ENCODE results near the gene SORCS2. TPM values are rescaled to one million over a fixed set of nuclear protein-coding genes. Genes with fewer than 3 reads are reported as not detected.

The SORCS2 gene
- total RNA-seq, 4 donors from 2014 or later, result 2.0 to 7.4 (median 3.6) TPM

- TF ChIP-seq POLR2A (IDR thresholded peaks at IDR 0.05) (no peak), EP300 (IDR thresholded peaks at IDR 0.05) (no peak), CTCF (IDR thresholded peaks at IDR 0.05) (no peak)
- Histone ChIP-seq H3K4me1 (no peaks in the 10 kb centered on the region), H3K36me3 (no peaks in the 10 kb centered on the region), H3K4me3 (no peak overlapping the region), H3K27ac (no peak overlapping the region), H3K27me3 (no peaks in the 10 kb centered on the region), H3K9me3 (no peaks in the 10 kb centered on the region)
- ATAC-seq, result no peak
- no CpG with 5 or more reads among the region's 8 CpGs for WGBS, 2 donors (ENCODE audit: low coverage in 1 of 2)
These were observed 349.1 kb downstream of the SORCS2 start for GRCh38 chr4:7541414-7541810.

- Histone ChIP-seq H3K4me1 (peaks cover 0 to 11% (median 0%) of the 10 kb centered on the region in 3 donors), H3K27me3 (no peaks in the 10 kb centered on the region), H3K27ac (no peak overlapping the region), H3K9me3 (no peaks in the 10 kb centered on the region), H3K36me3 (no peaks in the 10 kb centered on the region), H3K4me3 (no peak overlapping the region)
- TF ChIP-seq POLR2A (IDR thresholded peaks at IDR 0.05), result no peak
- no peak for TF ChIP-seq CTCF (IDR thresholded peaks at IDR 0.05)
- TF ChIP-seq EP300 (IDR thresholded peaks at IDR 0.05), result no peak
- no peak for TF ChIP-seq POLR2AphosphoS5 (IDR thresholded peaks at IDR 0.05)
- WGBS, 2 donors (ENCODE audit: low coverage in 1 of 2), result 89% methylated on average over 3 of the region's 4 CpGs; no CpG with 5 or more reads in 1 of the 2 donors
- no peak for ATAC-seq
These were observed 350.4 kb downstream of the SORCS2 start for GRCh38 chr4:7542781-7543180.

- TF ChIP-seq POLR2A (IDR thresholded peaks at IDR 0.05) (no peak), EP300 (IDR thresholded peaks at IDR 0.05) (no peak), CTCF (IDR thresholded peaks at IDR 0.05) (no peak), POLR2AphosphoS5 (IDR thresholded peaks at IDR 0.05) (no peak)
- WGBS, 2 donors (ENCODE audit: low coverage in 1 of 2), result 41 to 54% methylated on average over 2 to 6 of the region's 18 CpGs
- no peak for ATAC-seq
These were observed 353.9 kb downstream of the SORCS2 start for GRCh38 chr4:7546152-7546808.

GRCh38 chr4:7546809-7547367 lies 354.6 kb downstream of the SORCS2 start:
- peaks cover 0 to 11% (median 0%) of the 10 kb centered on the region in 3 donors for H3K4me1 ChIP-seq
- no peak for ATAC-seq
- 53 to 70% methylated on average over 3 to 4 of the region's 4 CpGs for WGBS, 2 donors (ENCODE audit: low coverage in 1 of 2)
- H3K36me3 ChIP-seq, result no peaks in the 10 kb centered on the region
- H3K27me3 ChIP-seq, result no peaks in the 10 kb centered on the region
- no peaks in the 10 kb centered on the region for H3K9me3 ChIP-seq
- H3K27ac ChIP-seq, result no peak overlapping the region
- TF ChIP-seq POLR2A (IDR thresholded peaks at IDR 0.05) (no peak), EP300 (IDR thresholded peaks at IDR 0.05) (no peak), POLR2AphosphoS5 (IDR thresholded peaks at IDR 0.05) (no peak), CTCF (IDR thresholded peaks at IDR 0.05) (no peak)
- H3K4me3 ChIP-seq, result no peak overlapping the region

More at GRCh38 chr4:7546152-7546808, 353.9 kb downstream of the SORCS2 start:
- no peaks in the 10 kb centered on the region for H3K36me3 ChIP-seq
- H3K27ac ChIP-seq, result no peak overlapping the region
- H3K4me3 ChIP-seq, result no peak overlapping the region
- no peaks in the 10 kb centered on the region for H3K9me3 ChIP-seq
- peaks cover 0 to 11% (median 0%) of the 10 kb centered on the region in 3 donors for H3K4me1 ChIP-seq
- H3K27me3 ChIP-seq, result no peaks in the 10 kb centered on the region
